IMR-90 (cell line): ENCODE measurements around the gene CALN1.

Experiments used
- CEBPB ChIP-seq: IDR thresholded peaks from 2 replicates; pipeline ENCODE4 v1.6.1; 2012; ENCODE audit warnings: low read depth, low read length, improper control_type of control experiment
- CTCF ChIP-seq: conservative IDR thresholded peaks from 2 replicates; pipeline ENCODE4 v1.5.1; 2012; ENCODE audit warnings: mild to moderate bottlenecking, low read depth, low read length, improper control_type of control experiment
- POLR2A ChIP-seq: IDR thresholded peaks from 2 replicates; pipeline ENCODE4 v1.6.1; 2012; ENCODE audit warnings: mild to moderate bottlenecking, low read depth, low read length

GRCh38 chr7:72317341-72317740, 94.8 kb downstream of the CALN1 start:
- TF ChIP-seq CTCF (no peak), CEBPB (no peak), POLR2A (no peak)
